Measurements from ENCODE around the gene IGBP1.
A peak's percentile ranks its signal among the peaks of the same experiment; 100 is the strongest.

The IGBP1 gene

DNA sequence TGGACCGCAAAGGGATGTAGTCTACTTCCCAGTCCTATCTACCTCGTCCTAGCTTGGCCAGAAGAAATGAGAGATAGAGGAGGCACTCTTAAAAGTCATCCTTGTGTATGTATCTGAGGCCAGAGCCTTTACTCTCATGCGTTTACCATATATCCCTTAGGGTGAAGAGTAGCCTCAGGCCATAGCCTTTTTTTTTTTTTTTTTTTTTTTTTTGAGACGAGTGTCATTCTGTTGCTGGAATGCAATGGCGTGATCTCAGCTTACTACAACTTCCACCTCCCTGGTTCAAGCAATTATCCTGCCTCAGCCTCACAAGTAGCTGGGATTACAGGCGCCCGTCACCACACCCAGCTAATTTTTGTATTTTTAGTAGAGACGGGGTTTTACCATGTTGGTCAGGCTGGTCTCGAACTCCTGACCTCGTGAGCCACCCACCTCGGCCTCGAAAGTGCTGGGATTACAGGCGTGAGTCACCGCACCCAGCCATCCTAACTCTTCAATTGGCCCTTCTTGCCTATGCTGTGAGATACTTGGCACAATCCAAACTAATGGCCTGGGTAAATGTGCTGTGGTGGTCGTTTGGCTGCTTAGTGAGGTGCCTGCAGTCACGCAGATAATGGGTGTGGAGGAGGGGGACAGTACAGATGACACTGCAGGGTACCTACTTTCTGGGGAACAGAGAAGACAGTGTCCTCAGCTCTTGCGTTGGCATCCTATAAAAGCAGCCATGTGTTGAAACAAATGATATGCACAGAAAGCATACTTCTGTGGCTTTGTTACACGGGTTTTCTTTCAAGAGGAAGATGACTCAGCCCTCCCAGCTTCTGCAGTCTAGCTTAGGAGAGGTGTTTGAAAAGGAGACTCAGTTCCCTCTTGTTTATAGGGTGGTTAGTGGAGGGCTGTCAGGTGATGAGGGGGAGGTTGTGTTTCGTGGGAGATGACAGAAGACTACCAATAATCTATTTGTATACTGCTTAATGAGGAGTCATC, 33.6 kb downstream of the IGBP1 start:
- no peak overlapping the region for H3K9ac ChIP-seq (ENCODE audit: low read depth in 1 of 2, low read length in 2 of 2)
- no peaks in the 10 kb centered on the region for H3K27me3 ChIP-seq (ENCODE audit: control insufficient read depth in 1 of 2, insufficient read depth in 2 of 2, low read length in 2 of 2)
- no peak overlapping the region for H3K27ac ChIP-seq (ENCODE audit: low read depth, low read length)

GRCh38 chrX:70168238-70169188, 35.3 kb downstream of the IGBP1 start:
- H3K9me3 ChIP-seq (ENCODE audit: control insufficient read depth in 1 of 2, low read length in 2 of 2) = no peaks in the 10 kb centered on the region
- no peaks in the 10 kb centered on the region for H3K27me3 ChIP-seq (ENCODE audit: control insufficient read depth in 1 of 2, insufficient read depth in 2 of 2, low read length in 2 of 2)
- peaks cover 0 to 8% of the 10 kb centered on the region in 2 donors for H3K36me3 ChIP-seq (ENCODE audit: control insufficient read depth in 1 of 2, insufficient read depth in 2 of 2, low read length in 2 of 2)
- H3K4me3 ChIP-seq (ENCODE audit: low read depth in 1 of 2, low read length in 2 of 2) = peak overlapping the region in 1 of 2 donors; percentile 35
- peaks cover 0 to 4% of the 10 kb centered on the region in 2 donors for H3K4me1 ChIP-seq (ENCODE audit: control insufficient read depth in 1 of 2, insufficient read depth in 2 of 2, low read length in 2 of 2)
- H3K9ac ChIP-seq (ENCODE audit: low read depth in 1 of 2, low read length in 2 of 2) = no peak overlapping the region
- H3K27ac ChIP-seq (ENCODE audit: low read depth, low read length) = no peak overlapping the region

More for the DNA sequence above, 33.6 kb downstream of the IGBP1 start:
- no peaks in the 10 kb centered on the region for H3K9me3 ChIP-seq (ENCODE audit: control insufficient read depth in 1 of 2, low read length in 2 of 2)
- peaks cover 0 to 4% of the 10 kb centered on the region in 2 donors for H3K4me1 ChIP-seq (ENCODE audit: control insufficient read depth in 1 of 2, insufficient read depth in 2 of 2, low read length in 2 of 2)
- H3K36me3 ChIP-seq (ENCODE audit: control insufficient read depth in 1 of 2, insufficient read depth in 2 of 2, low read length in 2 of 2) = peaks cover 0 to 8% of the 10 kb centered on the region in 2 donors
- H3K4me3 ChIP-seq (ENCODE audit: low read depth in 1 of 2, low read length in 2 of 2) = no peak overlapping the region

GRCh38 chrX:70169281-70169680, 36.0 kb downstream of the IGBP1 start:
- H3K9ac ChIP-seq (ENCODE audit: low read depth in 1 of 2, low read length in 2 of 2) = no peak overlapping the region
- peaks cover 0 to 4% of the 10 kb centered on the region in 2 donors for H3K4me1 ChIP-seq (ENCODE audit: control insufficient read depth in 1 of 2, insufficient read depth in 2 of 2, low read length in 2 of 2)
- peaks cover 0 to 8% of the 10 kb centered on the region in 2 donors for H3K36me3 ChIP-seq (ENCODE audit: control insufficient read depth in 1 of 2, insufficient read depth in 2 of 2, low read length in 2 of 2)
- H3K27me3 ChIP-seq (ENCODE audit: control insufficient read depth in 1 of 2, insufficient read depth in 2 of 2, low read length in 2 of 2) = no peaks in the 10 kb centered on the region
- H3K4me3 ChIP-seq (ENCODE audit: low read depth in 1 of 2, low read length in 2 of 2) = no peak overlapping the region
- H3K9me3 ChIP-seq (ENCODE audit: control insufficient read depth in 1 of 2, low read length in 2 of 2) = no peaks in the 10 kb centered on the region
- no peak overlapping the region for H3K27ac ChIP-seq (ENCODE audit: low read depth, low read length)

DNA sequence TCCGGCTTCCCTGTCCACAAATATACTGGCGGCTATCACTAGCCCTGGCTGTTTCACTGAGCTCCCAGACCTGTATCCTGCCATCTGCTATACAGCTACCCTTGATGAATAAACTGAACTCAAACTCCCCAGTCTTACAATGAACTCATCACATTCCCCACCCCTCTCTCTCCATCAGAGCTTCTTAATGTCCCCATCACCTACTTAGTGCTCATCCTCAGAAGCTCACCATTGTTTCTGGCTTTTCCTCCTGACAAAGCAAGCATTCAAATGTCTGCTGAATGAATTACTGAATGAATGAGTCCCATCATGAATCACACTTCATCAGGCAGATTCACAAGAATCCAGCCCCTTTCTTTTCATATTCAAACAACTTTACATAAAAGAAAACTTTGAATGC, 38.4 kb downstream of the IGBP1 start:
- Histone ChIP-seq H3K4me3 (ENCODE audit: low read depth in 1 of 2, low read length in 2 of 2) (no peak overlapping the region), H3K36me3 (ENCODE audit: control insufficient read depth in 1 of 2, insufficient read depth in 2 of 2, low read length in 2 of 2) (no peaks in the 10 kb centered on the region), H3K4me1 (ENCODE audit: control insufficient read depth in 1 of 2, insufficient read depth in 2 of 2, low read length in 2 of 2) (peaks cover 0 to 4% of the 10 kb centered on the region in 2 donors), H3K9me3 (ENCODE audit: control insufficient read depth in 1 of 2, low read length in 2 of 2) (no peaks in the 10 kb centered on the region), H3K27ac (ENCODE audit: low read depth, low read length) (no peak overlapping the region), H3K9ac (ENCODE audit: low read depth in 1 of 2, low read length in 2 of 2) (no peak overlapping the region), H3K27me3 (ENCODE audit: control insufficient read depth in 1 of 2, insufficient read depth in 2 of 2, low read length in 2 of 2) (no peaks in the 10 kb centered on the region)

GRCh38 chrX:70172221-70172620, 39.0 kb downstream of the IGBP1 start:
- Histone ChIP-seq H3K27me3 (ENCODE audit: control insufficient read depth in 1 of 2, insufficient read depth in 2 of 2, low read length in 2 of 2) (no peaks in the 10 kb centered on the region), H3K4me1 (ENCODE audit: control insufficient read depth in 1 of 2, insufficient read depth in 2 of 2, low read length in 2 of 2) (peaks cover 0 to 4% of the 10 kb centered on the region in 2 donors), H3K9ac (ENCODE audit: low read depth in 1 of 2, low read length in 2 of 2) (no peak overlapping the region)

GRCh38 chrX:70172964-70173363, 39.7 kb downstream of the IGBP1 start:
- Histone ChIP-seq H3K27ac (ENCODE audit: low read depth, low read length) (no peak overlapping the region), H3K9me3 (ENCODE audit: control insufficient read depth in 1 of 2, low read length in 2 of 2) (no peaks in the 10 kb centered on the region), H3K4me3 (ENCODE audit: low read depth in 1 of 2, low read length in 2 of 2) (no peak overlapping the region), H3K36me3 (ENCODE audit: control insufficient read depth in 1 of 2, insufficient read depth in 2 of 2, low read length in 2 of 2) (no peaks in the 10 kb centered on the region), H3K9ac (ENCODE audit: low read depth in 1 of 2, low read length in 2 of 2) (no peak overlapping the region), H3K27me3 (ENCODE audit: control insufficient read depth in 1 of 2, insufficient read depth in 2 of 2, low read length in 2 of 2) (no peaks in the 10 kb centered on the region), H3K4me1 (ENCODE audit: control insufficient read depth in 1 of 2, insufficient read depth in 2 of 2, low read length in 2 of 2) (peaks cover 0 to 4% of the 10 kb centered on the region in 2 donors)

More at GRCh38 chrX:70172221-70172620, 39.0 kb downstream of the IGBP1 start:
- no peak overlapping the region for H3K27ac ChIP-seq (ENCODE audit: low read depth, low read length)
- H3K36me3 ChIP-seq (ENCODE audit: control insufficient read depth in 1 of 2, insufficient read depth in 2 of 2, low read length in 2 of 2) = no peaks in the 10 kb centered on the region
- H3K4me3 ChIP-seq (ENCODE audit: low read depth in 1 of 2, low read length in 2 of 2) = no peak overlapping the region
- H3K9me3 ChIP-seq (ENCODE audit: control insufficient read depth in 1 of 2, low read length in 2 of 2) = no peaks in the 10 kb centered on the region

- H3K9me3 ChIP-seq (ENCODE audit: control insufficient read depth in 1 of 2, low read length in 2 of 2) = no peaks in the 10 kb centered on the region
These were observed 41.5 kb downstream of the IGBP1 start for GRCh38 chrX:70174754-70175153.

GRCh38 chrX:70175338-70175737, 42.1 kb downstream of the IGBP1 start:
- Histone ChIP-seq H3K9me3 (ENCODE audit: control insufficient read depth in 1 of 2, low read length in 2 of 2) (no peaks in the 10 kb centered on the region), H3K4me1 (ENCODE audit: control insufficient read depth in 1 of 2, insufficient read depth in 2 of 2, low read length in 2 of 2) (no peaks in the 10 kb centered on the region), H3K4me3 (ENCODE audit: low read depth in 1 of 2, low read length in 2 of 2) (no peak overlapping the region), H3K36me3 (ENCODE audit: control insufficient read depth in 1 of 2, insufficient read depth in 2 of 2, low read length in 2 of 2) (no peaks in the 10 kb centered on the region), H3K27ac (ENCODE audit: low read depth, low read length) (no peak overlapping the region), H3K27me3 (ENCODE audit: control insufficient read depth in 1 of 2, insufficient read depth in 2 of 2, low read length in 2 of 2) (no peaks in the 10 kb centered on the region), H3K9ac (ENCODE audit: low read depth in 1 of 2, low read length in 2 of 2) (no peak overlapping the region)

More at GRCh38 chrX:70174754-70175153, 41.5 kb downstream of the IGBP1 start:
- H3K4me1 ChIP-seq (ENCODE audit: control insufficient read depth in 1 of 2, insufficient read depth in 2 of 2, low read length in 2 of 2) = no peaks in the 10 kb centered on the region
- no peak overlapping the region for H3K27ac ChIP-seq (ENCODE audit: low read depth, low read length)
- no peaks in the 10 kb centered on the region for H3K36me3 ChIP-seq (ENCODE audit: control insufficient read depth in 1 of 2, insufficient read depth in 2 of 2, low read length in 2 of 2)
- H3K4me3 ChIP-seq (ENCODE audit: low read depth in 1 of 2, low read length in 2 of 2) = no peak overlapping the region
- H3K27me3 ChIP-seq (ENCODE audit: control insufficient read depth in 1 of 2, insufficient read depth in 2 of 2, low read length in 2 of 2) = no peaks in the 10 kb centered on the region
- H3K9ac ChIP-seq (ENCODE audit: low read depth in 1 of 2, low read length in 2 of 2) = no peak overlapping the region

- H3K27me3 ChIP-seq (ENCODE audit: control insufficient read depth in 1 of 2, insufficient read depth in 2 of 2, low read length in 2 of 2) = no peaks in the 10 kb centered on the region
- no peak within 1 kb of the TSS for H3K9ac ChIP-seq (ENCODE audit: low read depth in 1 of 2, low read length in 2 of 2)
- no peak within 1 kb of the TSS for H3K4me3 ChIP-seq (ENCODE audit: low read depth in 1 of 2, low read length in 2 of 2)
- no peaks in the 10 kb centered on the region for H3K36me3 ChIP-seq (ENCODE audit: control insufficient read depth in 1 of 2, insufficient read depth in 2 of 2, low read length in 2 of 2)
- no peaks in the 10 kb centered on the region for H3K9me3 ChIP-seq (ENCODE audit: control insufficient read depth in 1 of 2, low read length in 2 of 2)
- no peaks in the 10 kb centered on the region for H3K4me1 ChIP-seq (ENCODE audit: control insufficient read depth in 1 of 2, insufficient read depth in 2 of 2, low read length in 2 of 2)
- H3K27ac ChIP-seq (ENCODE audit: low read depth, low read length) = no peak within 1 kb of the TSS
These were observed 43.8 kb downstream of the IGBP1 start, which contains the start of gene DGAT2L6 for GRCh38 chrX:70176938-70177533. DGAT2L6 (plus strand) TSS chrX:70177483; CDS start chrX:70177583, 100 bp downstream.
